H9 (cell line): ENCODE measurements around the gene STXBP6. TPM values are rescaled to one million over a fixed set of nuclear protein-coding genes. Genes with fewer than 3 reads are reported as not detected.

Experiments used
- DNase-seq: peaks from one replicate; pipeline ENCODE4 v3.0.0-alpha.2; 2017
- H2AFZ ChIP-seq: one replicate; pipeline ENCODE4 v1.6.1; 2013; ENCODE audit warnings: mild to moderate bottlenecking, low read length, control low read depth, moderate library complexity
- H2AK5ac ChIP-seq: 2 replicates; pipeline ENCODE4 v1.6.1; 2013; ENCODE audit warnings: low read length, control low read depth, mixed read lengths; ENCODE audit not compliant: insufficient read length
- H2BK120ac ChIP-seq: one replicate; pipeline ENCODE4 v1.6.1; 2013; ENCODE audit warnings: low read depth, mild to moderate bottlenecking, low read length, control low read depth, inconsistent platforms; ENCODE audit not compliant: poor library complexity, severe bottlenecking
- H2BK12ac ChIP-seq: 2 replicates; pipeline ENCODE4 v1.6.1; 2013; ENCODE audit warnings: low read length, control low read depth, mixed read lengths, low read depth; ENCODE audit not compliant: insufficient read length
- H2BK15ac ChIP-seq: 2 replicates; pipeline ENCODE4 v1.6.1; 2013; ENCODE audit warnings: low read depth, low read length, control low read depth
- H2BK20ac ChIP-seq: one replicate; pipeline ENCODE4 v1.6.1; 2013; ENCODE audit warnings: low read depth, mild to moderate bottlenecking, low read length, control low read depth, inconsistent platforms; ENCODE audit not compliant: poor library complexity, severe bottlenecking
- H2BK5ac ChIP-seq: 2 replicates; pipeline ENCODE4 v1.6.1; 2013; ENCODE audit warnings: low read length, control low read depth, mixed read lengths; ENCODE audit not compliant: insufficient read length
- H3K14ac ChIP-seq: 2 replicates; pipeline ENCODE4 v1.6.1; 2013; ENCODE audit warnings: low read length, control low read depth; ENCODE audit not compliant: insufficient read depth
- H3K18ac ChIP-seq: 2 replicates; pipeline ENCODE4 v1.6.1; 2013; ENCODE audit warnings: low read depth, mild to moderate bottlenecking, mixed read lengths, low read length, control low read depth; ENCODE audit not compliant: insufficient read length
- H3K23ac ChIP-seq: 2 replicates; pipeline ENCODE4 v1.6.1; 2013; ENCODE audit warnings: low read length, control low read depth, mixed read lengths, low read depth; ENCODE audit not compliant: insufficient read length
- H3K23me2 ChIP-seq: 2 replicates; pipeline ENCODE4 v1.6.1; 2013; ENCODE audit warnings: low read depth, mild to moderate bottlenecking, mixed read lengths, low read length, control low read depth; ENCODE audit not compliant: insufficient read length, poor library complexity, severe bottlenecking
- H3K27ac ChIP-seq: 2 replicates; pipeline ENCODE4 v1.5.1; 2013; ENCODE audit warnings: low read length, control low read depth, mixed read lengths, low read depth; ENCODE audit not compliant: insufficient read length
- H3K27me3 ChIP-seq: 2 replicates; pipeline ENCODE4 v1.6.1; 2013; ENCODE audit warnings: low read length, control low read depth, inconsistent platforms; ENCODE audit not compliant: insufficient read depth
- H3K4ac ChIP-seq: 2 replicates; pipeline ENCODE4 v1.6.1; 2013; ENCODE audit warnings: low read depth, mild to moderate bottlenecking, control low read depth, inconsistent platforms, low read length, moderate library complexity
- H3K4me1 ChIP-seq: 2 replicates; pipeline ENCODE4 v1.6.1; 2013; ENCODE audit warnings: low read length, control low read depth, inconsistent platforms; ENCODE audit not compliant: insufficient read depth
- H3K4me2 ChIP-seq: 2 replicates; pipeline ENCODE4 v1.6.1; 2013; ENCODE audit warnings: low read length, control low read depth, mixed read lengths; ENCODE audit not compliant: insufficient read length, insufficient read depth
- H3K56ac ChIP-seq: 2 replicates; pipeline ENCODE4 v1.6.1; 2013; ENCODE audit warnings: low read depth, mild to moderate bottlenecking, mixed read lengths, low read length, control low read depth; ENCODE audit not compliant: insufficient read length
- H3K79me1 ChIP-seq: 2 replicates; pipeline ENCODE4 v1.6.1; 2013; ENCODE audit warnings: low read depth, mild to moderate bottlenecking, moderate library complexity, low read length, control low read depth, inconsistent platforms; ENCODE audit not compliant: insufficient read depth, poor library complexity, severe bottlenecking
- H3K79me2 ChIP-seq: 2 replicates; pipeline ENCODE4 v1.6.1; 2013; ENCODE audit warnings: low read length, control low read depth, inconsistent platforms; ENCODE audit not compliant: insufficient read depth
- H3K9ac ChIP-seq: 2 replicates; pipeline ENCODE4 v1.6.1; 2013; ENCODE audit warnings: low read length, control low read depth, mixed read lengths; ENCODE audit not compliant: insufficient read length; ENCODE audit errors: extremely low read depth
- H3K9me3 ChIP-seq: one replicate; pipeline ENCODE4 v1.6.1; 2013; ENCODE audit warnings: low read depth, low read length, inconsistent platforms; ENCODE audit not compliant: control insufficient read depth
- H3T11ph ChIP-seq: one replicate; pipeline ENCODE4 v1.6.1; 2013; ENCODE audit warnings: mild to moderate bottlenecking, low read length, control low read depth, inconsistent platforms
- H4K20me1 ChIP-seq: one replicate; pipeline ENCODE4 v1.6.1; 2013; ENCODE audit not compliant: control insufficient read depth, insufficient read length, insufficient read depth
- H4K5ac ChIP-seq: 2 replicates; pipeline ENCODE4 v1.6.1; 2013; ENCODE audit warnings: low read depth, mild to moderate bottlenecking, mixed read lengths, low read length, control low read depth; ENCODE audit not compliant: insufficient read length
- H4K8ac ChIP-seq: replicated peaks from 2 replicates; pipeline ENCODE4 v1.6.1; 2013; ENCODE audit warnings: low read length, control low read depth, mixed read lengths, low read depth; ENCODE audit not compliant: insufficient read length
- H4K91ac ChIP-seq: 2 replicates; pipeline ENCODE4 v1.6.1; 2013; ENCODE audit warnings: low read depth, mild to moderate bottlenecking, moderate library complexity, mixed read lengths, low read length, control low read depth; ENCODE audit not compliant: insufficient read length
- H3K27ac Mint-ChIP-seq, 3 experiments: 2 replicates in 2 of 3; 3 replicates in 1 of 3; pipeline ENCODE4 v1.8.0; 2020 to 2021; ENCODE audit warnings: mixed read lengths in 3 of 3, mild to moderate bottlenecking in 1 of 3, moderate library complexity in 1 of 3
- H3K27me3 Mint-ChIP-seq: 2 replicates; pipeline ENCODE4 v1.8.0; 2021; ENCODE audit warnings: low read depth, mild to moderate bottlenecking, moderate library complexity, mixed read lengths
- H3K36me3 Mint-ChIP-seq, 3 experiments: 2 replicates in 2 of 3; 3 replicates in 1 of 3; pipeline ENCODE4 v1.8.0; 2020 to 2021; ENCODE audit warnings: low read depth in 3 of 3, mixed read lengths in 3 of 3; ENCODE audit not compliant: insufficient read depth in 1 of 3
- H3K4me1 Mint-ChIP-seq, 2 experiments: 2 replicates each; pipeline ENCODE4 v1.8.0; 2020; ENCODE audit warnings: mixed read lengths in 2 of 2
- H3K4me3 Mint-ChIP-seq, 2 experiments: 2 replicates in 1 of 2; 3 replicates in 1 of 2; pipeline ENCODE4 v1.8.0; 2020 to 2021; ENCODE audit warnings: mild to moderate bottlenecking in 2 of 2, mixed read lengths in 2 of 2, moderate library complexity in 1 of 2
- H3K9me3 Mint-ChIP-seq, 2 experiments: 2 replicates in 1 of 2; 3 replicates in 1 of 2; pipeline ENCODE4 v1.8.0; 2020; ENCODE audit warnings: mild to moderate bottlenecking in 2 of 2, mixed read lengths in 2 of 2, moderate library complexity in 1 of 2
- WGBS: extraction: QIAGEN DNeasy Blood & Tissue Kit; methylation state at CpG from one replicate; pipeline ENCODE4 v1.1.7; 2013; ENCODE audit warnings: missing lambda C conversion rate, low lambda C conversion rate, mixed read lengths; ENCODE audit not compliant: insufficient read length; ENCODE audit errors: extremely low coverage; 5-methylcytosine and 5-hydroxymethylcytosine counted together
- total RNA-seq: library from RNA; stranded (reverse); gene quantifications from 2 replicates; pipeline ENCODE4 v1.2.1, GENCODE V29; 2021
- TF ChIP-seq, protein P1 (sequence below): fragments of 200-600 bp; sonication (generic); conservative IDR thresholded peaks from 3 replicates; pipeline ENCODE4 v1.8.0; 2021; ENCODE audit warnings: antibody characterized with exemption, mild to moderate bottlenecking

The STXBP6 gene
- total RNA-seq, 1 experiment from 2014 or later, result 3.6 TPM

DNA sequence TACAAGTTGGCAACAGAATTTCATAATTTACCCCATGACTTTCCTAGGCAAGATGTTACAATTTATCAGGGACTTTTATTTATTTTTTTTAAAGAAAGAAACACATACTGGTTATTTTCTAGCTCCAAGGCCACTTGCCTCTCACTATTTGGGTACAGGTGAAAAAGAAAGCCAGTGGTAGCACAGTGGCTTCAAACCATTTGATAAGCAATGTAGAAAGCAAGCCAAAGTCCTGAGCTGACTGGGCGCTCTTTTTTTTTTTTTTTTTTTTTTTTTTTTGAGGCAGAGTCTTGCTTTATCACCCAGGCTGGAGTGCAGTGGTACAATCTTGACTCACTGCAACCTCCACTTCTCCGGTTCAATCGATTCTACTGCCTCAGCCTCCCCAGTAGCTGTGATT, 73.3 kb downstream of the STXBP6 start:
- DNase-seq, result no peak
- Mint-ChIP-seq H3K36me3 (no peaks in the 10 kb centered on the region), H3K9me3 (no peaks in the 10 kb centered on the region), H3K4me3 (no peak overlapping the region; a peak in 1 of 5 replicates), H3K27ac (no peak overlapping the region), H3K4me1 (no peaks in the 10 kb centered on the region), H3K27me3 (no peaks in the 10 kb centered on the region)
- H3K4me2 ChIP-seq, result no peak overlapping the region
- no peak overlapping the region for H2BK20ac ChIP-seq
- no peaks in the 10 kb centered on the region for H4K20me1 ChIP-seq
- H3K27me3 ChIP-seq, result no peaks in the 10 kb centered on the region
- H2BK5ac ChIP-seq, result no peak overlapping the region
- no peak overlapping the region for H4K8ac ChIP-seq
- H3K4me1 ChIP-seq, result no peaks in the 10 kb centered on the region
- H3K23ac ChIP-seq, result no peak overlapping the region
- H3K9me3 ChIP-seq, result no peaks in the 10 kb centered on the region
- H3K4ac ChIP-seq, result no peak overlapping the region
- no peak overlapping the region for H2BK12ac ChIP-seq
- no peak overlapping the region for H3T11ph ChIP-seq
- no peak overlapping the region for H4K91ac ChIP-seq
- H2AFZ ChIP-seq, result no peak overlapping the region
- no peaks in the 10 kb centered on the region for H3K23me2 ChIP-seq
- no peak overlapping the region for H3K27ac ChIP-seq
- no peak overlapping the region for H3K18ac ChIP-seq
- no peak overlapping the region for H3K9ac ChIP-seq
- H3K79me2 ChIP-seq, result no peaks in the 10 kb centered on the region
- no CpG with 5 or more reads among the region's 3 CpGs for WGBS
- H3K79me1 ChIP-seq, result no peaks in the 10 kb centered on the region
- no peak overlapping the region for H3K56ac ChIP-seq
- H3K14ac ChIP-seq, result no peak overlapping the region
- H4K5ac ChIP-seq, result no peak overlapping the region
- H2BK15ac ChIP-seq, result no peak overlapping the region
- no peak overlapping the region for H2BK120ac ChIP-seq
- TF ChIP-seq, protein P1, sequence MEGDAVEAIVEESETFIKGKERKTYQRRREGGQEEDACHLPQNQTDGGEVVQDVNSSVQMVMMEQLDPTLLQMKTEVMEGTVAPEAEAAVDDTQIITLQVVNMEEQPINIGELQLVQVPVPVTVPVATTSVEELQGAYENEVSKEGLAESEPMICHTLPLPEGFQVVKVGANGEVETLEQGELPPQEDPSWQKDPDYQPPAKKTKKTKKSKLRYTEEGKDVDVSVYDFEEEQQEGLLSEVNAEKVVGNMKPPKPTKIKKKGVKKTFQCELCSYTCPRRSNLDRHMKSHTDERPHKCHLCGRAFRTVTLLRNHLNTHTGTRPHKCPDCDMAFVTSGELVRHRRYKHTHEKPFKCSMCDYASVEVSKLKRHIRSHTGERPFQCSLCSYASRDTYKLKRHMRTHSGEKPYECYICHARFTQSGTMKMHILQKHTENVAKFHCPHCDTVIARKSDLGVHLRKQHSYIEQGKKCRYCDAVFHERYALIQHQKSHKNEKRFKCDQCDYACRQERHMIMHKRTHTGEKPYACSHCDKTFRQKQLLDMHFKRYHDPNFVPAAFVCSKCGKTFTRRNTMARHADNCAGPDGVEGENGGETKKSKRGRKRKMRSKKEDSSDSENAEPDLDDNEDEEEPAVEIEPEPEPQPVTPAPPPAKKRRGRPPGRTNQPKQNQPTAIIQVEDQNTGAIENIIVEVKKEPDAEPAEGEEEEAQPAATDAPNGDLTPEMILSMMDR, result no peak
- no peak overlapping the region for H2AK5ac ChIP-seq
